ENCODE results near the gene NUP98. TPM values are rescaled to one million over a fixed set of nuclear protein-coding genes. Genes with fewer than 3 reads are reported as not detected.

Gene NUP98
- total RNA-seq, 4 donors from 2014 or later = 91.5 to 122 (median 115) TPM

- no peaks in the 10 kb centered on the region for H3K4me1 ChIP-seq
- H3K27me3 ChIP-seq = no peaks in the 10 kb centered on the region
- H3K36me3 ChIP-seq = peaks cover 77% of the 10 kb centered on the region
- no peak overlapping the region for H3K4me3 ChIP-seq
- WGBS = 89% methylated on average over 3 of the region's 3 CpGs
- TF ChIP-seq, protein P1, sequence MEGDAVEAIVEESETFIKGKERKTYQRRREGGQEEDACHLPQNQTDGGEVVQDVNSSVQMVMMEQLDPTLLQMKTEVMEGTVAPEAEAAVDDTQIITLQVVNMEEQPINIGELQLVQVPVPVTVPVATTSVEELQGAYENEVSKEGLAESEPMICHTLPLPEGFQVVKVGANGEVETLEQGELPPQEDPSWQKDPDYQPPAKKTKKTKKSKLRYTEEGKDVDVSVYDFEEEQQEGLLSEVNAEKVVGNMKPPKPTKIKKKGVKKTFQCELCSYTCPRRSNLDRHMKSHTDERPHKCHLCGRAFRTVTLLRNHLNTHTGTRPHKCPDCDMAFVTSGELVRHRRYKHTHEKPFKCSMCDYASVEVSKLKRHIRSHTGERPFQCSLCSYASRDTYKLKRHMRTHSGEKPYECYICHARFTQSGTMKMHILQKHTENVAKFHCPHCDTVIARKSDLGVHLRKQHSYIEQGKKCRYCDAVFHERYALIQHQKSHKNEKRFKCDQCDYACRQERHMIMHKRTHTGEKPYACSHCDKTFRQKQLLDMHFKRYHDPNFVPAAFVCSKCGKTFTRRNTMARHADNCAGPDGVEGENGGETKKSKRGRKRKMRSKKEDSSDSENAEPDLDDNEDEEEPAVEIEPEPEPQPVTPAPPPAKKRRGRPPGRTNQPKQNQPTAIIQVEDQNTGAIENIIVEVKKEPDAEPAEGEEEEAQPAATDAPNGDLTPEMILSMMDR (IDR thresholded peaks at IDR 0.05) = no peak
- no peak for TF ChIP-seq POLR2A (IDR thresholded peaks at IDR 0.05)
- TF ChIP-seq EP300 (IDR thresholded peaks at IDR 0.05) = no peak
- H3K9me3 ChIP-seq = no peaks in the 10 kb centered on the region
- DNase-seq (ENCODE audit: low spot score in 2 of 2) = no peak
- no peak overlapping the region for H3K27ac ChIP-seq
These were observed 94.0 kb downstream of the NUP98 start for GRCh38 chr11:3703383-3703782.

DNA sequence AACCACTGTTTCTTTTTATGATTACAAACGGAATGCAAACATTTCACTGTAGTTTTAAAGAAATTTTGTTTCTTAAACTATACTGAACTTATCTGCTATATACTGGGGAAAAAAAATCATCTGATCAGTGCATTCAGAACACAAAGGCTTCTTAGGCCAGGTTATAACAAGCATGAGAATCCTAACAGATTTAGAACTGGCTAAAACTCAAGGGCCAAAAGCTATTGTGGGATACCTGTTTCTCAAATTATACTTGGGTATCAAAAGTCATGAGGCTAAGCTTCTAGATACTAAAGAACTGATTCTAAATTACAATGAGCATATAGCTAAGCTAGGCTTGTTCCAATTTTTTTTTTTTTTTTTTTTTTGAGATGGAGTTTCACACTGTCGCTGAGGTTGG lies 96.4 kb downstream of the NUP98 start:
- no peak overlapping the region for H3K27ac ChIP-seq
- H3K4me3 ChIP-seq = no peak overlapping the region
- H3K27me3 ChIP-seq = no peaks in the 10 kb centered on the region
- no peaks in the 10 kb centered on the region for H3K4me1 ChIP-seq
- no peak for DNase-seq (ENCODE audit: low spot score in 2 of 2)
- no peak for TF ChIP-seq POLR2AphosphoS5 (IDR thresholded peaks at IDR 0.05)
- TF ChIP-seq POLR2A (IDR thresholded peaks at IDR 0.05) = no peak
- TF ChIP-seq, protein P1 (IDR thresholded peaks at IDR 0.05) = no peak
- no peak for TF ChIP-seq EP300 (IDR thresholded peaks at IDR 0.05)
- H3K9me3 ChIP-seq = no peaks in the 10 kb centered on the region
- H3K36me3 ChIP-seq = peaks cover 91% of the 10 kb centered on the region
- WGBS = 85% methylated on average over 2 of the region's 2 CpGs

- DNase-seq (ENCODE audit: low spot score in 2 of 2) = no peak
- Histone ChIP-seq H3K36me3 (peaks cover 88% of the 10 kb centered on the region), H3K27ac (no peak overlapping the region), H3K4me3 (no peak overlapping the region), H3K9me3 (no peaks in the 10 kb centered on the region), H3K4me1 (no peaks in the 10 kb centered on the region), H3K27me3 (no peaks in the 10 kb centered on the region)
- TF ChIP-seq EP300 (IDR thresholded peaks at IDR 0.05) = no peak
- TF ChIP-seq POLR2A (IDR thresholded peaks at IDR 0.05) = no peak
- TF ChIP-seq, protein P1 (IDR thresholded peaks at IDR 0.05) = no peak
- no peak for TF ChIP-seq POLR2AphosphoS5 (IDR thresholded peaks at IDR 0.05)
- WGBS = 56% methylated on average over 2 of the region's 2 CpGs
These were observed 96.9 kb downstream of the NUP98 start for GRCh38 chr11:3700410-3700809.

DNA sequence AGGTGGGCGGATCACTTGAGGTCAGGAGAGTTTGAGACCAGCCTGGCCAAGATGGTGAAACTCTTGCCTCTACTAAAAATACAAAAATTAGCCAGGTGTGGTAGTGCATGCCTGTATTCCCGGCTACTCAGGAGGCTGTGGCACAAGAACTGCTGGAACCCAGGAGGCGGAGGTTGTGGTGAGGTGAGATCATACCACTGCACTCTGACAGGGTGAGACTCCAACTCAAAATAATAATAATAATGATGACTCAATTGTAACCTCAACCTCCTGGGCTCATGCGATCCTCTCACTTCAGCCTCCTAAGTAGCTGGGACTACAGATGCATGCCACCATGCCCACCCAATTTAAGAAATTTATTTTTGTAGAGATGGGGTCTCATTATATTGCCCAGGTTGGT lies 110.6 kb downstream of the NUP98 start:
- no peak for TF ChIP-seq POLR2AphosphoS5 (IDR thresholded peaks at IDR 0.05)
- no peak for TF ChIP-seq POLR2A (IDR thresholded peaks at IDR 0.05)
- no peak for TF ChIP-seq EP300 (IDR thresholded peaks at IDR 0.05)
- TF ChIP-seq, protein P1 (IDR thresholded peaks at IDR 0.05) = no peak
- Histone ChIP-seq H3K36me3 (peaks cover 97% of the 10 kb centered on the region), H3K27ac (no peak overlapping the region), H3K27me3 (no peaks in the 10 kb centered on the region), H3K4me1 (no peaks in the 10 kb centered on the region), H3K4me3 (no peak overlapping the region), H3K9me3 (no peaks in the 10 kb centered on the region)
- 72% methylated on average over 4 of the region's 4 CpGs for WGBS
- DNase-seq (ENCODE audit: low spot score in 2 of 2) = no peak

DNA sequence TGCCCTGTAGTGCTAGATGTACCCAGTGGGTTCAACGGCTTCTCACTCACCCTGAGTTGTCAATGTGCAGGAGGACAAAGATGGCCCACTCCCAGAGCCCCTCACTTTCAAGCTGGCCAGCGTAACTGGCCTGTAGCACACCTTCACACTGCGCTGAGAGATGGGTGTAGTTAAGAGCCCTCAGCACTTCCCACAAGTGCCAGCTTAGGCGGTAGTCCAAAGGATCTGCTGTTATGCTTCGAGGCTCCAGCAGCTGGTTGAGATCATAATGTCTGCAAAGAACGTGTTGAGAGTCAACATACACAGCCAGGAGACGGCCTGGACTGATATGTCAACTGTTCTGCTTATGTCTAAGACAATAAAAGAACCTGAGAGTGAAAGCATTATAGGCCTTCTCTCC lies 111.4 kb downstream of the NUP98 start:
- no peak for DNase-seq (ENCODE audit: low spot score in 2 of 2)
- Histone ChIP-seq H3K36me3 (peaks cover 97% of the 10 kb centered on the region), H3K27ac (no peak overlapping the region), H3K4me1 (no peaks in the 10 kb centered on the region), H3K27me3 (no peaks in the 10 kb centered on the region), H3K9me3 (no peaks in the 10 kb centered on the region), H3K4me3 (no peak overlapping the region)
- 63% methylated on average over 4 of the region's 7 CpGs for WGBS
- TF ChIP-seq POLR2A (IDR thresholded peaks at IDR 0.05) = no peak
- TF ChIP-seq, protein P1 (IDR thresholded peaks at IDR 0.05) = no peak
- no peak for TF ChIP-seq EP300 (IDR thresholded peaks at IDR 0.05)
- no peak for TF ChIP-seq POLR2AphosphoS5 (IDR thresholded peaks at IDR 0.05)
